Measurements from ENCODE around the gene NLRP5.
"Not testable (repeated sequence)": the region's sequence is repeated elsewhere in the genome, so short reads cannot be mapped to it uniquely, and the experiment has no call there.

DNA sequence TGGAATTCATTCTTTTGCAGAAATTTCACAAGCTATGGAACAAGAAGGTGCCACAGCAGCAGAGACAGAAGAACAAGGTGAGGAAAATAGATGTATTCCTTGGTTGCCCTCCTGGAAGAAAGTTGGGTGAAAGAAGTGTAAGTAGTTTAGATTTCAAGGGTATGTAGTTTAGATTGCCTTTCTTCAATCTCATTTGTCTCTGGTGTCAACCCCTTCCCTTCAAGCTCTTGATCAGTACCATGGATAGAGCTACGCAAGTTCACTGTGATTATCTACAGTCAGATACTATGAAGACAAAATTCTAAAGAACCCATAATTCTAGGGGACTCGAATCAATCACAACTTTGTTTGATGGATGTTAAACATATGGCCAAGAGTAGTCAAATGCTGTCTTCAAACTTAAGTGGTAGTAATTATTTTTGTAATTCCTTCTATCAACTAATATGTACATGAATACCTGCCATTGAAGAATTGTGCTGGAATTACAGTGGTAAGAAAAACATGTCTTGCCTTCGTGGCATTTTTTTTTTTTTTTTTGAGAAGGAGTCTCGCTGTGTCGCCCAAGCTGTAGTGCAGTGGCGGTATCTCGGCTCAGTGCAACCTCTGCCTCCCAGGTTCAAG is 33.9 kb downstream of the NLRP5 start:
- TF ChIP-seq POLR2AphosphoS5, POLR2A (IDR thresholded peaks at IDR 0.05; ENCODE audit: low read depth, low read length): not testable (repeated sequence)

Measured in GM12892 (cell line).